Measurements from ENCODE around the gene NEU4.

Gene NEU4

DNA sequence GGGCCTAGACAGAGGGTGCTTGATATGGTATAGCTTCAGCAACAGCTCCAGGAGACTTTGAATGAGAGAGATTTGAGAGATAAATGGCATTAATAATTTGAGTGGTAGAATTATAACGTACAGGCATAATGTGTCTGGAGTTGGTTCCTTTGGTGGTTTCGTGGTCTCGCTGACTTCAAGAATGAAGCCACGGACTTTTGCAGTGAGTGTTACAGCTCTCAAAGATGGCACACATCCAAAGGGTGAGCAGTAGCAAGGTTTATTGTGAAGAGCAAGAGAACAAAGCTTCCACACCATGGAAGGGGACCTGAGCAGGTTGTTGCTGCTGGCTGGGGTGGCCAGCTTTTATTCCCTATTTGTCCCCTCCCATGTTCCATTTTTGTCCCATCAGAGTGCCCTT lies 26.6 kb downstream of the NEU4 start:
- DNase-seq (ENCODE audit: low spot score): no peak

GRCh38 chr2:241836292-241836691 lies 27.3 kb downstream of the NEU4 start:
- no peak for DNase-seq (ENCODE audit: low spot score)

DNA sequence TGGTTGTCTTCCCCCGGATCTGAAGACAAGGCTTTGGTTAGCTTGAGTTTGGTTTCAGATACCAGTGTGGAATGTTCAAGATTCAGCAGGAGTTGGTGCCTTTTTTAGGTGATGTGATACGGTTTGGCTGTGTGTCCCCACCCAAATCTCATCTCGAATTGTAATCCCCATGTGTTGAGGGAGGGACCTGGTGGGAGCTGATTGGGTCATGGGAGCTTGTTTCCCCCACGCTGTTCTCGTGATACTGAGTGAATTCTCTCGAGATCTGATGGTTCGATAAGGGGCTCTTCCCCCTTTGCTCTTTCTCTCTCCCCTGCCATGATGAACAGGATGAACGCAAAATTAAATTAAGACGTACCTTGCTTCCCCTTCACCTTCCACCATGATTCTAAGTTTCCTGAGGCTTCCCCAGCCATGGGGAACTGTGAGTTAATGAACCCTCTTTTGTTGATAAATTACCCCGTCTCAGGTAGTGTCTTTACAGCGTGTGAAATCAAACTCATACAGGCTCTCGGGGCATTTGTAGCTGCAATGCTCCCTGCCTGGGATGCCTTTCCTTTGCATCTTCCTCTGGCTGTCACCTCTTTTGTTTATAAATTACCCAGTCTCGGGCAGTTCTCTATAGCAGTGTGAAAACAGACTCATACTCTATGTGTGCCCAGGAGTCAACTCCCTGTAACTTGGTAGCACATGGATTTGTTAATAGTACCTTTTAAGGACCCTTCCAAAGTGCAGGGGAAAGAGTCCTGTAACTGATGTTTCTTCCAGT lies 28.4 kb downstream of the NEU4 start:
- no peak for DNase-seq (ENCODE audit: low spot score)

DNA sequence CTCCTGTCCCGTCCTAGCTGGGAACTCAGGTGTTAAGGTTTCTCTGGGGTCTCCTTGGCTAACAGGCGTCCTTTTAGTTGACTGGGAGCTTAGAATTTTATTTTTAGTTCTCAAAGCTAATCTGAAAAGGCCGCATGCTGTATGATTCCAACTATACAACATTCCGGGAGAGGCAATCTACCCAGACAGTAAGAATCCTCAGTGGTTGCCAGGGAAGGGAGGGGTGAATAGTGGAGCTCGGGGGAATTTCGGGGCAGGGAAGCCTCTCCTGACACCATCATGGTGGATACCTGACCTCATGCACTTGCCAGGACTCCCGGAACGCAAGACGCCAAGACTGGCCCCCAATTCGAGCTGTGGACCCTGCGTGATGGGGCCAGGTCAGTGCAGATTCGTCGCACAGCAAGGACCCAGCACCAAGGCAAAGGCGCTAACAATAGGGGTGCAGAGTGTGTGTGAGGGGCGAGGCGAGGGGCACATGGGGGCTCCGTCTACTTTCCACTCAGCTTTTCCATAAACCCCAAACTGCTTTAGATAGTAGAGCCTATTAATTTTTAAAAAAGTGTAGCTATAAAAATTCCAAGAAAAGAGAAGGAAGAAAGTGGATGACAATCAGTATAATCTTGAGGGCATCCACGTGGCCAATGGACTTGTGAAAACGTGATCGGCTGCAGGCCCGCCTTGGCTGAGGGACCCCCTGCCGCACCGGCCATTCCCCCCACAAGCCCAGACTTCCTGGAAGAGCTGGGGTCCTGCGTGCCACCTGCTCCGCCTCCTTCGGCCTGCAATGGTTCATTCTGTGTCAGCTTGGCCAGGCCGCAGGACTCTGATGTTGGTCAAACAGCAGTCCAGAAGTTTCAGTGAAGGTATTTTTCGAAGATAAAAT lies 32.4 kb downstream of the NEU4 start:
- DNase-seq (ENCODE audit: low spot score): no peak

DNA sequence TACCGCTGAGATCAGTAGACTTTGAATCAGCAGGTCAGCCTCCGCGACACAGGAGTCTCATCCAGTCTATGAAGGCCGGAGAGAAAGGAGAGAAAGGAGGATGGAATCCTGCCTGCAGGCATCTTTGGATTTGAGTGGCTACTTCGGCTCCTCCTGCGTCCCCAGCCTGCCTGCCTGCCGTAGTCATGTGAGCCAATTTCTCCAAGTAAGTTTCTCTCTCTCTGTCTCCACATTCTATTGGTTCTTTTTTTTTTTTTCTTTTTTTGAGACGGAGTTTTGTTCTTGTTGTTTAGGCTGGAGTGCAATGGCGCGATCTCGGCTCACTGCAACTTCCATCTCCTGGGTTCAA lies 33.0 kb downstream of the NEU4 start:
- no peak for DNase-seq (ENCODE audit: low spot score)

- peak; percentile 18 for DNase-seq (ENCODE audit: low spot score)
These were observed 33.7 kb downstream of the NEU4 start for GRCh38 chr2:241842620-241843211.

- peak; percentile 5 for DNase-seq (ENCODE audit: low spot score)
These were observed 34.5 kb downstream of the NEU4 start for GRCh38 chr2:241843321-241844065.

- DNase-seq (ENCODE audit: low spot score): peak; percentile 74
These were observed 35.2 kb downstream of the NEU4 start for GRCh38 chr2:241844066-241844728.

DNA sequence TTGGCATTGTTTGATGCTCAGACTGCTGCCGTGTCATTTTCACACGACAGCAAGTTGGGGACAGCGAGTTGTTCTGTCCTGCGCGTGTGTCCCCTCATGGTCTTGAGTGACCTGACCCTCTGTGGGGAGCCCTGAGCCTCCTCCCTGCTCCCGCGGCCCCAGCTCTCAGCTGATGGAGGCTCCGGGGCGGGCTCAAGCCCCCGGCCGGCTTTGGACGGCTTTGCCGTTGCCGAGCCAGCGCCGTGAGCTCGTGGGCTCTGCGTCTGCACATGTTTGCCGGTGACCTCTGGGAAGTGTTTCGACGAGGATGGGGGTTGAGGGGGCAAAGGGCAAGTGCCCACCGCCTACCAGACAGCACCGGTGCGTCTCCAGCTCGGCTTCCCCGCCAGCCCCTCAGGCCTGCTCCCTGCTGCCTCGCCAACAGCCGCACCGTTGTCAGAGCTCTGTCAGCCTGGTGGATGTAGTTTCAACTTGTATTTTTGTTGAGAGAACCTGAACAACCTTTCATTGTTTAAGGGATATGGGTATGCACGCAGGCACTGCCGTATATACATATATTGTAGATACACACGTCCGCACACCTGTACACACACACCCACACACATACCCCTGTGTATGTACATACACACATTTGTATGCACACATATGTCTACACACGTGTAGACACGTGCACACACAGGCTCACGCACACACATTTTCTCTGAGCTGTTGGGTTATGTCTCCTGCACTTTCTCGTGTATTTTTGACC lies 36.0 kb downstream of the NEU4 start:
- no peak for DNase-seq (ENCODE audit: low spot score)

DNA sequence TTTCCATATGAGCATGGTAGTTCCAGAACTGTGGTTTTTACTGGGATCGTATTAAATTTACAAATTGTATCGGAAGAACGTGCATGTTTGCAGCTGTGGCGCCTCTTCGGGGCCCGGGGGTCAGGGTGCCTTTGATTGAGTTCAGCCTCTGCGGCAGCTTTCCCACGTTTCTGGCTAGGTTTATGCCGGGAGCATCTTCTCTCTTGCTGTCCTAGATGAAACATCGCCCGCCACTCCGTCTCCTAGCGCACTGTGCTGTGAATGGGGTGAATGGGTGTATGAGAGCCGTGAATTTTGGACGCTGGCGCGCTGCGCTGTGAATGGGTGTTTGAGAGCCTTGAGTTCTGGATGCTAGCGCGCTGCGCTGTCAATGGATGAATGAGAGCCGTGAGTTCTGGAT lies 37.4 kb downstream of the NEU4 start:
- no peak for DNase-seq (ENCODE audit: low spot score)

DNA sequence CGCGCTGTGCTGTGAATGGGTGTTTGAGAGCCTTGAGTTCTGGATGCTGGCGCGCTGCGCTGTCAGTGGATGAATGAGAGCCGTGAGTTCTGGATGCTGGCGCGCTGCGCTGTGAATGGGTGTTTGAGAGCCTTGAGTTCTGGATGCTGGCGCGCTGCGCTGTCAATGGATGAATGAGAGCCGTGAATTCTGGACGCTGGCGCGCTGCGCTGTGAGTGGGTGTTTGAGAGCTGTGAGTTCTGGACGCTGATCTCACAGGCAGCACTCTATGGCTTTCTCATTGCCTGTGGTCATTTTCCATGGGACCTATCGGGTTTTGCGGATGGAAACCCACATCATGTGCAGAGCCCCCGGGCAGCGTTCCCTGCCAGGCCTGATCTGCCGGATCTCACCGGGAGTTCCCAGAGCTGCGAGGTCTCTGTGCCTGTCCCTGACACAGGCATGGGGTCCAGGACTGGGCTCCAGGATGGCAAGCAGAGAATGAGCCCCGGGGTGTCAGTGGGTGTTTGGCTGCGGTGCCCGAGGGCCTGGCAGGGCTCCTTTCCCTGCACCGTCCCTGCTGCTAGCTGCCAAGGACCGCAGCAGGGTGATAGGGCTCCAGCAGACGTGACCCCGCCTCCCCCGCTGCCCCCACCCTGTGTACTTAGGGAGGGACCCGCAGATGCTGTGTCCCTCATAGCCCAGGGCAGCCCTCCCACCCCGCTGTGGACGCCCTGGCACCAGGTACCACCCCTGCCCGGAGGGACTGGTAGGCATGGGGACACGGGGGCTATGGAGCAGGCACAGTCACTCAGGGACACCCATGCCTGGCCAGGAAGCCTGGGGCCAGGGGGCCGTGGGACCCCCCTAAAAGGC lies 40.0 kb downstream of the NEU4 start:
- DNase-seq (ENCODE audit: low spot score): peak; percentile 6

DNA sequence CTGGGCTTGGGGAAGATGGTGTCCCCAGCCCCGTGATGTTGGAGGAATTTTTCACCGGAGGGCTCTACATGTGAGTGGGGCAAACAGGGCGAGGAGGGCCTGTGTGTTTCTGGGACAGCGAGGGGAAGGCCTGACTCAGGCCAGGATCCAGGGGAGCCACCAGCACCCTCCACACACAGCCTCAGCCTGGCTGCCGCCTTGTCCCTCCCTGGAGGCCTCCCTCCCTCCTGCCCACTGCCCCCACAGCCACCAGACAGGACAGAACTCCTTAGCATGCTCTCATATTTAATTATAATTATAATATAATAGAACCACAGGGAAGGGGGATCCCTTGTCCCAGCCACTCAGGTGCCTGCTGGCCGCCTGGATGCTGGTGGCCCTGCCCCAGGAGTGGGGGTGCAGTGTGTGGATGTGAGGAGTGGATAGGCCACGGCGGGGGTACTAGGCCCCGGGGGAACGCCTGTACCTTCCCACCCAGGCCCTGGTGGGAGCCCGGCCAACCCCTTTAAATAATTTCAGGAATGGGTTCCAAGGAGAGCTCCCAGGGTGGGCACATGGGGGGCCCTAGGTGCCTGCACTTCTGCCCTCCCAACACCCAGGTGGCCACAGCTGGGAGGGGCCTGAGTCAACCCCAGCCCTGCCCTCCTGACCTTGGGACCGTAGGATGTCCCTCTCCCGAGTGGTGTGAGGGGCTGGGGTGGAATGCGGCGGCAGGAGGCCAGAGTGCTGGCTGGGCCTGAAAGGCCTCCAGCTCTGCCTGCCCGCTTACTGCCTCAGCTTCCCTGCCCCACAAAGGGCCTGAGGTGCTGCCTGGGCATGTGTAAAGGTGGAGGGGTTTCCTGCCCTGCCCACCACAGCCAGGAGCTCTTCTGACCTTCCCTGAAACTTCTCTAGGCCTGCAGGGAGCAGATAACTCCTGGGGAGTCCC lies 40.9 kb downstream of the NEU4 start:
- DNase-seq (ENCODE audit: low spot score): peak; percentile 8

DNA sequence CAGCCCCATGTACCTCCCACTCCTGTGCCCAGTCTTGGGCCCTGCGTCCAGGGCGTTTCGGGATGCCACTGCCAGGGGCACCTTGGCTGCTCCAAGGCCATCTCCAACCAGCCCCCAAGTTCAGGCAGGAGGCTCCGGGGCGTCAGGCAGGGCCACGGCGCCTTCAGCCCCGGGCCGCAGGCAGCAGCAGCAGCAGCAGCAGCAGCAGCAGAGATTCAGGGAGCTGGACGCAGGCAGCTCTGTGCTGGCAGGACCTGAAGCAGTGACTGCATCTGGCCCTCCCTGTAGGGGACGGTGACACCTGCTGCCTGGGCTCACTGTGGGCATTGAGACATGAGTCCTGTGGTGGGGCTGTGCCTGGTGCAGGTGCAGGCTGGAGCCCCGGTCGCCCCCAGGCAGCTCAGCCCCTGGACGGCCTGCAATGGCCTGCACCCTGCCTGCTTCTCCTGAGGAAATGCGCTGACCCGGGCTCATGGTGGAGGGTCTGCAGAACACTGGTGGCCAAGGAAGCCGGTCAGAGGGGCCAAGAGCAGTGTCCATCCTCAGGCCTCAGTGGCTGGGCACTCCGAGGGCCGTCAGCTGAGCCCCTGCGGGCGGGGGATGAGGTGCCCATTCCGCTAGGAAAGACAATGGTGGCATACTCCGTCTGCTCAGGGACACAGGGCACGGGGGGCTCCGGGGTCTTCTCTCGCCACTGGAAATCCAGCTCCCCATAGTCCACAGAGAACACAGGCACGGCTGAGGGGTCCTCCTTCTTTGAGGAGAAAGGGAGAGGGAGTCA lies 41.7 kb downstream of the NEU4 start:
- no peak for DNase-seq (ENCODE audit: low spot score)

- DNase-seq (ENCODE audit: low spot score): peak; percentile 6
These were observed 42.5 kb downstream of the NEU4 start for GRCh38 chr2:241851325-241852115.

DNA sequence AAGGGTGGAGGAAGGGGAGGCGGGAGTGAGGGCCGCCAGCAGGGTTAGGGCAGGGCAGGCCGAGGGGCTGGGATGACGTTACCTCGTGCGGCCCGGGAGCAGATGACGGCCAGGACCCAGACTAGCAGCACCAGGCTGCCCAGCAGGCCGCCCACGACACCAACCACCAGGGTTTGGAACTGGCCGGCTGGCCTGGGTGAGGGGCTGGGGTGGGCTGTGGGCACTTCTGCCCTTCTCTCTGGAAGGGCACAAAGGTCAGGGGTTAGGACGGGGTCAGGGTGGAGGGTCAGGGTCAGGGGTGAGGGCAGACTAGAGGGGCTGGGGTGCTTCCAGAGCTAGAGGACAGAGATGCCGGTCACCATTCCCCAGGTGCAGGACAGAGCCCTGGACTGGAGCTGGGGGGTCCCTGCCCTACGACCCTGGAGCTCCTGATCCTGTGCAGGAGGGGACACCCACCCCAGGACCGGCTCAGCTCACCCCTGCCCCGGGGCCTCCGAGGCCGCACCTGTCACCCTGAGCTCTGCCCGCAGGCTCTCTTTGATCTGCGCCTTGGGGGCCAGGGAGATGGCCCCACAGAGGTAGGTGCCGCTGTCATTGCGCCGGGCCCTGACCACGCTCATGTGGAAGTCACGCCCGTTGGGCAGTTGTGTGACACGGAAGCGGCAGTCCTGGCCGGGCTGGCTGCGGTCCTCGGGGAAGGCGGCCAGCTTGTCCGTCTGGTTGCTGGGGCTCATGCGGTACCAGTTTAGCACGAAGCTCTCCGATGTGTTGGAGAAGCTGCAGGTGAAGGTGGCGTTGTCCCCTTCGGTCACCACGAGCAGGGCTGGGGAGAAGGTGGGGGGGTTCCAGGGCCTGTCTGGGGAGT lies 43.4 kb downstream of the NEU4 start:
- no peak for DNase-seq (ENCODE audit: low spot score)

DNA sequence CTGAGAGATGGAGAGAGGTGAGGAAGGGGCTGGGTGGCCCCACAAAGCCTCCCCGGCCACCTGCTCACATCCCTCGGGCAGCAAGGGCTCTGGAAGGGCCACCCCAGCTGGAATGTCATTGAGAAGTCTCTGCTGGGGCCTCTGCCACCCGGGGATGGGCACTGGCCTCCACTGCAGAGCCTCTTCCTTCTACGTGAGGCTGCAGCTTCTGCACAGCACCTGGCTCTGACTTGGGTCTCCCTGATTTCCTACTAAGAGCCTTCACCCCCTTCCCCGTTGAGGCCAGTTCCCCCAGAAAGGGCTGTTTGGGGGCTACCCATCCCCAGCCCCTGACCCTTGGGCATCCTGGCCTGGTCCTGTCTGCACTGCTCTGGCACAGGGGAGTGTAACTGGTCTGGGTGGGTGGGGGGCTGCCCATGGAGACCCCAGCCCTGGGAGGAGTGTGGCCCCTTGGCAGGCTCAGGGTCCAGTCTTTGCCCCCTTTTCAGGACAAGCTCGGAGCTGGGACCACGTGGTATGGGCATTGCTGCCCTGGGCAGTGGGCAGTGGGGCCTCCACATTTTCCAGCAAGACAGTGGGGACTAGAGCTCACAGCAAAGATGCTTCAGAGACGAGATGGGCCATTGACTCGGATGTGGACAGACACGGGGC lies 44.1 kb downstream of the NEU4 start:
- no peak for DNase-seq (ENCODE audit: low spot score)

All from hepatic stellate cell (primary cell).